Glutamatergic neuron (in vitro differentiated cells): ENCODE data around the gene VPS13D. TPM values are rescaled to one million over a fixed set of nuclear protein-coding genes. Genes with fewer than 3 reads are reported as not detected.

Source experiments
- DNase-seq: peaks from one replicate; pipeline ENCODE4 v3.0.0; 2022
- H3K27ac Mint-ChIP-seq: one replicate; pipeline ENCODE4 v1.8.0; 2020; ENCODE audit warnings: mild to moderate bottlenecking, mixed read lengths, inconsistent platforms; ENCODE audit not compliant: unreplicated experiment
- H3K27me3 Mint-ChIP-seq: one replicate; pipeline ENCODE4 v1.8.0; 2020; ENCODE audit warnings: mild to moderate bottlenecking, moderate library complexity, mixed read lengths, inconsistent platforms; ENCODE audit not compliant: unreplicated experiment
- H3K36me3 Mint-ChIP-seq: one replicate; pipeline ENCODE4 v1.8.0; 2020; ENCODE audit warnings: mild to moderate bottlenecking, mixed read lengths, inconsistent platforms; ENCODE audit not compliant: unreplicated experiment
- H3K4me1 Mint-ChIP-seq: one replicate; pipeline ENCODE4 v1.8.0; 2020; ENCODE audit warnings: mild to moderate bottlenecking, low read depth, mixed read lengths, inconsistent platforms; ENCODE audit not compliant: unreplicated experiment
- H3K4me3 Mint-ChIP-seq: one replicate; pipeline ENCODE4 v1.8.0; 2020; ENCODE audit warnings: mild to moderate bottlenecking, mixed read lengths, inconsistent platforms; ENCODE audit not compliant: unreplicated experiment
- H3K9me3 Mint-ChIP-seq: one replicate; pipeline ENCODE4 v1.8.0; 2020; ENCODE audit warnings: mild to moderate bottlenecking, moderate library complexity, mixed read lengths, inconsistent platforms; ENCODE audit not compliant: unreplicated experiment
- total RNA-seq: library from RNA; stranded (reverse); fragmentation: NEBNext Ultra II Directional; extraction: Animal tissue kit (Norgen Biotek cat#: 25700); gene quantifications from one replicate; pipeline ENCODE4 v1.2.1, GENCODE V29; 2021; ENCODE audit not compliant: unreplicated experiment
- TF ChIP-seq, protein P1 (sequence below): fragments of 200-600 bp; sonication (generic); IDR thresholded peaks from one replicate; pipeline ENCODE4 v1.5.0; 2021; ENCODE audit not compliant: partially characterized antibody, unreplicated experiment

Gene VPS13D
- total RNA-seq, 1 donor from 2014 or later = 32.8 TPM

- no peak overlapping the region for H3K4me3 Mint-ChIP-seq
- no peak overlapping the region for H3K27ac Mint-ChIP-seq
- H3K27me3 Mint-ChIP-seq = no peaks in the 10 kb centered on the region
- peaks cover 16% of the 10 kb centered on the region for H3K36me3 Mint-ChIP-seq
- H3K9me3 Mint-ChIP-seq = no peaks in the 10 kb centered on the region
- no peaks in the 10 kb centered on the region for H3K4me1 Mint-ChIP-seq
- no peak for DNase-seq
- TF ChIP-seq, protein P1, sequence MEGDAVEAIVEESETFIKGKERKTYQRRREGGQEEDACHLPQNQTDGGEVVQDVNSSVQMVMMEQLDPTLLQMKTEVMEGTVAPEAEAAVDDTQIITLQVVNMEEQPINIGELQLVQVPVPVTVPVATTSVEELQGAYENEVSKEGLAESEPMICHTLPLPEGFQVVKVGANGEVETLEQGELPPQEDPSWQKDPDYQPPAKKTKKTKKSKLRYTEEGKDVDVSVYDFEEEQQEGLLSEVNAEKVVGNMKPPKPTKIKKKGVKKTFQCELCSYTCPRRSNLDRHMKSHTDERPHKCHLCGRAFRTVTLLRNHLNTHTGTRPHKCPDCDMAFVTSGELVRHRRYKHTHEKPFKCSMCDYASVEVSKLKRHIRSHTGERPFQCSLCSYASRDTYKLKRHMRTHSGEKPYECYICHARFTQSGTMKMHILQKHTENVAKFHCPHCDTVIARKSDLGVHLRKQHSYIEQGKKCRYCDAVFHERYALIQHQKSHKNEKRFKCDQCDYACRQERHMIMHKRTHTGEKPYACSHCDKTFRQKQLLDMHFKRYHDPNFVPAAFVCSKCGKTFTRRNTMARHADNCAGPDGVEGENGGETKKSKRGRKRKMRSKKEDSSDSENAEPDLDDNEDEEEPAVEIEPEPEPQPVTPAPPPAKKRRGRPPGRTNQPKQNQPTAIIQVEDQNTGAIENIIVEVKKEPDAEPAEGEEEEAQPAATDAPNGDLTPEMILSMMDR = no peak
These were observed 73.1 kb downstream of the VPS13D start for GRCh38 chr1:12302798-12303447.

- no peaks in the 10 kb centered on the region for H3K27me3 Mint-ChIP-seq
- H3K27ac Mint-ChIP-seq = no peak overlapping the region
- no peaks in the 10 kb centered on the region for H3K9me3 Mint-ChIP-seq
- no peaks in the 10 kb centered on the region for H3K4me1 Mint-ChIP-seq
- TF ChIP-seq, protein P1 = no peak
- no peak overlapping the region for H3K4me3 Mint-ChIP-seq
- DNase-seq = no peak
- H3K36me3 Mint-ChIP-seq = peaks cover 20% of the 10 kb centered on the region
These were observed 75.5 kb downstream of the VPS13D start for GRCh38 chr1:12305377-12305776.

DNA sequence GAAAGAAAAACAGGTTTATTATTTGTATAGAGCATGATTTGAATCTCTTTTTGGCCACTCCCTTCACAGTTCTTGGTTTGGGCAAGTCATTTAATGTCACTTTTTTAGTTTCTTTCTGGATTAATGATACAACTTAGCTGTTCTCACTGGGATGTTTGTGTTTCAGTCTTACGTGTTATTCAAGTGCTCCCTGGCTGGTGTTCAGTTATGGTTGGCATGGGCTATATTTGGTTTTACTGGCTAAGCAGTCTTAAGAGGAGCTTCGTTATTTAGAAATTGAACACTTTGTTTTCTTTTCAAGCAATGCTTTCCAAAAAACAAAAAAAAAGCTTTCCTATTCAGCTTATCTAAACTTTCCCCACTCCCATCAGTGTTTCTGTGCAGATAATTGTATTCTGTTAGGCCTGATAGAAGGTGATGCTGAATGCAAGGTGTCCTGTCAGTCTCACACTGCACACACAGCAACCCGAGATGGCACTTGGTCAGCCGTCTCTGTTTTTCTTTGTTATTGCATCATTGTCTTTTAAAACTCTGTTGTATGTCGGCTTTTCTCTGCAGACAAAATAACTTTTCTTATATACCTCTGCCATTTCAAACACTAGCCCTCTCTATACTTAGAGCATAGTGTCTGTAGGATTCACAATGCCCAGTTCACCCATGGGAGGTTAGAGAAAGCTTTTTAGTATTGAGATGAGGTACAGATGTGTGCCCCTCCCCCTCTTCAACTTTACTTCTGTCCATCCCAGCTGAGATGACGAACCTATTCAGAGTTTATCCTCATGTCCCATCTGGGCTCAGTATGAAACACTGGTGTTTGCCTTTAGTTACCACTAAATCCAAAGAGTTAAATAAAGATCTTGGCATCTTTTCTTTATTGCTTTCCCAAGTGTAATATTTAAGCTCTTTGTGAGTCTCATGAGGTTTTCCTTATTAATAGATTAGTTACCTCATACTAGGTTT is 80.2 kb downstream of the VPS13D start:
- peaks cover 20% of the 10 kb centered on the region for H3K36me3 Mint-ChIP-seq
- TF ChIP-seq, protein P1 = no peak
- no peaks in the 10 kb centered on the region for H3K4me1 Mint-ChIP-seq
- no peaks in the 10 kb centered on the region for H3K9me3 Mint-ChIP-seq
- no peak overlapping the region for H3K4me3 Mint-ChIP-seq
- no peak overlapping the region for H3K27ac Mint-ChIP-seq
- no peak for DNase-seq
- no peaks in the 10 kb centered on the region for H3K27me3 Mint-ChIP-seq

DNA sequence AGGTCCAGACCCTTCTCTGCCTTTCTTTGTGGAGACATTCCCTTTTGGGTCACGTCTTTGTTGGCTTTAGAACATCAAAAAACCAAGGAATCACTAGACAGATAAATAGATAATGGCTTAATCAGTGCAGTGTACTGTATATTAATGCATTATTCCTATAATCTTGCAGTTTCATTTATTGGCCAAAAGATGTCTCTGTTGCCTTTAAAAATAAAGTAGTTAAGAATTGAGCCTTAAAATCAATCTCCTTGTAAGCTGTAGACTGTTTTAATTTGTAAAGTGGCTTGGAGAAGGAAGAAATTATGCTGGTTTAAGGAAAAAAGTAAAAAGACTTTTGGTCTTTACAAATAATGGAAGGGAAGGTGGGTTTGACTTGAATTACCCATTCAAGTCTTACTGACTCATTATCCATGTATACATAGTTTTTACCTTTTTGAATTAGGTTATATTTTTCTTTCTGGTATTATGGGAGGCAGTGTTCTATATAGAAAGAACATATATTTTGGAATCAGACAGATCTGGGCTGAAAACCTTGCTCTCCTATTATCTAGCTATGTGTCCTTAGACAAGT is 84.6 kb downstream of the VPS13D start:
- Mint-ChIP-seq H3K4me3 (no peak overlapping the region), H3K27ac (no peak overlapping the region), H3K36me3 (no peaks in the 10 kb centered on the region), H3K9me3 (no peaks in the 10 kb centered on the region), H3K4me1 (no peaks in the 10 kb centered on the region), H3K27me3 (no peaks in the 10 kb centered on the region)
- no peak for DNase-seq
- TF ChIP-seq, protein P1 = no peak
